Right lobe of liver (tissue), 6 donors: ENCODE measurements around the gene NDUFA8. TPM values are rescaled to one million over a fixed set of nuclear protein-coding genes. Genes with fewer than 3 reads are reported as not detected.

Source experiments
- ATAC-seq, 4 donors: fragments of 200-7000 bp; cut with Tn5 transposase; one replicate each; pipeline ENCODE4 v1.9.1; 2020; ENCODE audit warnings: mild to moderate bottlenecking in 4 of 4, moderate library complexity in 4 of 4
- DNase-seq, 3 donors: peaks; one replicate each; pipeline ENCODE4 v3.0.0-alpha.2; 2020
- H3K27ac ChIP-seq, 3 donors: fragments of 200-600 bp; one replicate each; pipeline ENCODE4 v1.8.0; 2022
- H3K27me3 ChIP-seq, 2 donors: fragments of 200-600 bp; one replicate each; pipeline ENCODE4 v1.8.0; 2022
- H3K36me3 ChIP-seq, 4 donors: fragments of 200-600 bp; sonication (generic) in 1 of 4; one replicate each; pipeline versions ENCODE4 v1.5.1 to v1.8.0; 2017 to 2022; ENCODE audit warnings: control low read depth in 1 of 4
- H3K4me1 ChIP-seq, 4 donors: fragments of 200-600 bp; sonication (generic) in 1 of 4; one replicate each; pipeline versions ENCODE4 v1.5.1 to v1.8.0; 2017 to 2022; ENCODE audit warnings: control low read depth in 1 of 4
- H3K4me3 ChIP-seq, 3 donors: fragments of 200-600 bp; one replicate each; pipeline ENCODE4 v1.8.0; 2022
- H3K9me3 ChIP-seq, 4 donors: fragments of 200-600 bp; sonication (generic) in 1 of 4; one replicate each; pipeline versions ENCODE4 v1.5.1 to v1.8.0; 2017 to 2022; ENCODE audit warnings: control low read depth in 1 of 4
- CTCF ChIP-seq, 4 donors: fragments of 200-600 bp in 3 of 4; fragments of 450-650 bp in 1 of 4; IDR thresholded peaks; one replicate each; pipeline versions ENCODE4 v1.5.1 to v1.8.0; 2016 to 2022; ENCODE audit warnings: antibody characterized with exemption in 4 of 4, mild to moderate bottlenecking in 2 of 4
- POLR2A ChIP-seq: fragments of 450-650 bp; IDR thresholded peaks from one replicate; pipeline ENCODE4 v1.6.1; 2017; ENCODE audit warnings: antibody characterized with exemption, mild to moderate bottlenecking
- WGBS: methylation state at CpG from one replicate; pipeline ENCODE4 v1.1.6; 2018; ENCODE audit warnings: low coverage, low lambda C conversion rate; ENCODE audit not compliant: insufficient coverage; ENCODE audit errors: missing lambda C conversion rate; 5-methylcytosine and 5-hydroxymethylcytosine counted together
- intact Hi-C, 2 donors: fragments of 100-400 bp; cut with DNase I; formaldehyde crosslinking; loops; one replicate each; pipeline versions ENCODE4 v1.11.2 to v1.14.1; 2022
- total RNA-seq, 6 experiments: library from RNA; depleted of rRNA in 2 of 6; stranded (reverse); fragments of >200 nt in 2 of 6; fragmentation: NEBNext Ultra II Directional in 3 of 6; extraction: Animal tissue kit (Norgen Biotek cat#: 25700) in 3 of 6; gene quantifications; one replicate each; pipeline versions ENCODE4 v1.1.0 to v1.2.4, GENCODE V29; 2016 to 2023
- donor health status: DM: no; HTN: yes; CAD: no.
- donor health status: DM: no; HTN: no; CAD: no.
- donor health status: DM: no; HTN: no; CAD: no.
- donor health status: DM: no; HTN: yes; CAD: no.
- donor health status: DM: no; HTN: yes; CAD: no.

The NDUFA8 gene
- total RNA-seq, 6 experiments from 2014 or later, result 27.3 to 43.9 (median 29.0) TPM

GRCh38 chr9:122100756-122101155, 58.8 kb downstream of the NDUFA8 start:
- intact Hi-C loops, result loop anchor here in 1 of 2 donors (5.0 kb wide), 1 partner anchor 712 kb away; no protein-coding TSS in a partner anchor
- WGBS, result 62% methylated on average over 2 of the region's 7 CpGs
- TF ChIP-seq CTCF (IDR thresholded peaks at IDR 0.05) (no peak), POLR2A (no peak)
- no peaks in the 10 kb centered on the region for H3K9me3 ChIP-seq
- ATAC-seq (no peak), DNase-seq (peak in 1 of 3 donors; percentile 11)
- H3K27me3 ChIP-seq, result no peaks in the 10 kb centered on the region
- no peaks in the 10 kb centered on the region for H3K36me3 ChIP-seq
- no peaks in the 10 kb centered on the region for H3K4me1 ChIP-seq
- H3K4me3 ChIP-seq, result no peak overlapping the region
- H3K27ac ChIP-seq, result no peak overlapping the region

- 37% methylated on average over 16 of the region's 16 CpGs for WGBS
Observed at GRCh38 chr9:122099271-122099869, 60.2 kb downstream of the NDUFA8 start.

GRCh38 chr9:122097679-122098315, 61.8 kb downstream of the NDUFA8 start:
- Histone ChIP-seq H3K27ac (no peak overlapping the region), H3K4me1 (peaks cover 0 to 4% (median 0%) of the 10 kb centered on the region in 4 donors), H3K9me3 (no peaks in the 10 kb centered on the region), H3K27me3 (no peaks in the 10 kb centered on the region), H3K36me3 (no peaks in the 10 kb centered on the region), H3K4me3 (no peak overlapping the region)
- WGBS, result 35% methylated on average over 8 of the region's 8 CpGs
- no peak for ATAC-seq
- intact Hi-C loops, result no loop called here
- no peak for DNase-seq
- TF ChIP-seq CTCF (IDR thresholded peaks at IDR 0.05), result no peak
- no peak for TF ChIP-seq POLR2A

More at GRCh38 chr9:122099271-122099869, 60.2 kb downstream of the NDUFA8 start:
- Histone ChIP-seq H3K27ac (no peak overlapping the region), H3K36me3 (no peaks in the 10 kb centered on the region), H3K4me1 (no peaks in the 10 kb centered on the region), H3K27me3 (no peaks in the 10 kb centered on the region), H3K4me3 (no peak overlapping the region), H3K9me3 (no peaks in the 10 kb centered on the region)
- peak; percentile 92 to 98 (median 95) for ATAC-seq
- DNase-seq, result peak; percentile 82 to 87 (median 85)
- intact Hi-C loops, result no loop called here
- no peak for TF ChIP-seq POLR2A
- peak; percentile 71 to 87 (median 82) for TF ChIP-seq CTCF (IDR thresholded peaks at IDR 0.05)

GRCh38 chr9:122096620-122097415, 62.8 kb downstream of the NDUFA8 start:
- Histone ChIP-seq H3K4me3 (no peak overlapping the region), H3K36me3 (no peaks in the 10 kb centered on the region), H3K9me3 (no peaks in the 10 kb centered on the region), H3K27me3 (no peaks in the 10 kb centered on the region), H3K4me1 (peaks cover 0 to 12% (median 3%) of the 10 kb centered on the region in 4 donors), H3K27ac (no peak overlapping the region)
- ATAC-seq (no peak), DNase-seq (no peak)
- 79% methylated on average over 4 of the region's 4 CpGs for WGBS
- TF ChIP-seq POLR2A (no peak), CTCF (IDR thresholded peaks at IDR 0.05) (no peak)
- intact Hi-C loops, result no loop called here
